Vagina (tissue), 2 donors: Measurements from ENCODE around the gene BCL11A. TPM values are rescaled to one million over a fixed set of nuclear protein-coding genes. Genes with fewer than 3 reads are reported as not detected.

ENCODE experiments used
- DNase-seq, 2 donors: peaks; one replicate each; pipeline ENCODE4 v3.0.0-alpha.2; 2017; ENCODE audit errors: extremely low spot score in 2 of 2
- H3K27ac ChIP-seq: fragments of 200-600 bp; sonication (generic); one replicate; pipeline ENCODE4 v1.5.1; 2019
- H3K27me3 ChIP-seq: fragments of 200-600 bp; sonication (generic); one replicate; pipeline ENCODE4 v1.5.1; 2019
- H3K36me3 ChIP-seq, 2 donors: fragments of 200-600 bp; sonication (generic); one replicate each; pipeline ENCODE4 v1.5.1; 2017 to 2019
- H3K4me1 ChIP-seq: fragments of 200-600 bp; sonication (generic); one replicate; pipeline ENCODE4 v1.5.1; 2019
- H3K4me3 ChIP-seq, 2 donors: fragments of 200-600 bp; sonication (generic); 1 replicate in 1 of 2; 2 replicates in 1 of 2; pipeline ENCODE4 v1.5.1; 2016 to 2019
- H3K9me3 ChIP-seq: fragments of 200-600 bp; sonication (generic); one replicate; pipeline ENCODE4 v1.5.1; 2019
- CTCF ChIP-seq, 3 experiments: fragments of 450-650 bp in 2 of 3; fragments of 200-600 bp in 1 of 3; sonication (generic) in 1 of 3; IDR thresholded peaks; one replicate each; pipeline ENCODE4 v1.5.1; 2017 to 2019; ENCODE audit warnings: antibody characterized with exemption in 3 of 3, mild to moderate bottlenecking in 2 of 3, moderate library complexity in 2 of 3
- POLR2A ChIP-seq, 2 donors: fragments of 450-650 bp; IDR thresholded peaks; one replicate each; pipeline ENCODE4 v1.6.1; 2017; ENCODE audit warnings: antibody characterized with exemption in 2 of 2, mild to moderate bottlenecking in 2 of 2, moderate library complexity in 2 of 2
- POLR2AphosphoS5 ChIP-seq, 2 donors: sonication (generic); formaldehyde crosslinking; IDR thresholded peaks; one replicate each; pipeline ENCODE4 v1.9.0; 2017; ENCODE audit warnings: antibody characterized with exemption in 2 of 2, mild to moderate bottlenecking in 2 of 2, low read depth in 1 of 2; ENCODE audit not compliant: insufficient read depth in 1 of 2
- intact Hi-C: fragments of 100-400 bp; cut with DNase I; formaldehyde crosslinking; loops from one replicate; pipeline ENCODE4 v1.15.1; 2023
- total RNA-seq: library from RNA; depleted of rRNA; stranded (reverse); fragments of >200 nt; gene quantifications from one replicate; pipeline ENCODE4 v1.2.3, GENCODE V29; 2016

Gene BCL11A
- total RNA-seq, 1 donor from 2014 or later: 48.4 TPM

- Histone ChIP-seq H3K9me3 (no peaks in the 10 kb centered on the region), H3K27me3 (no peaks in the 10 kb centered on the region), H3K27ac (no peak overlapping the region), H3K4me3 (no peak overlapping the region), H3K36me3 (no peaks in the 10 kb centered on the region), H3K4me1 (no peaks in the 10 kb centered on the region)
- DNase-seq: no peak
- no peak for TF ChIP-seq POLR2AphosphoS5 (IDR thresholded peaks at IDR 0.05; ENCODE audit: insufficient read depth in 1 of 2, low read depth in 1 of 2)
- no peak for TF ChIP-seq CTCF (IDR thresholded peaks at IDR 0.05)
- TF ChIP-seq POLR2A (IDR thresholded peaks at IDR 0.05): no peak
- intact Hi-C loops: no loop called here
Measured at GRCh38 chr2:60569680-60570111, 16.2 kb upstream of the BCL11A start.

- intact Hi-C loops: no loop called here
- H3K27me3 ChIP-seq: no peaks in the 10 kb centered on the region
Measured at GRCh38 chr2:60567919-60568768, 14.7 kb upstream of the BCL11A start.

GRCh38 chr2:60567096-60567495, 13.6 kb upstream of the BCL11A start:
- Histone ChIP-seq H3K4me3 (no peak overlapping the region), H3K4me1 (no peaks in the 10 kb centered on the region), H3K36me3 (no peaks in the 10 kb centered on the region), H3K27me3 (no peaks in the 10 kb centered on the region), H3K27ac (no peak overlapping the region), H3K9me3 (no peaks in the 10 kb centered on the region)
- intact Hi-C loops: no loop called here
- DNase-seq: no peak
- TF ChIP-seq POLR2AphosphoS5 (IDR thresholded peaks at IDR 0.05; ENCODE audit: insufficient read depth in 1 of 2, low read depth in 1 of 2) (no peak), POLR2A (IDR thresholded peaks at IDR 0.05) (no peak), CTCF (IDR thresholded peaks at IDR 0.05) (no peak)

More at GRCh38 chr2:60567919-60568768, 14.7 kb upstream of the BCL11A start:
- Histone ChIP-seq H3K27ac (no peak overlapping the region), H3K4me1 (no peaks in the 10 kb centered on the region), H3K4me3 (no peak overlapping the region), H3K36me3 (no peaks in the 10 kb centered on the region), H3K9me3 (no peaks in the 10 kb centered on the region)
- TF ChIP-seq POLR2AphosphoS5 (IDR thresholded peaks at IDR 0.05; ENCODE audit: insufficient read depth in 1 of 2, low read depth in 1 of 2) (no peak), CTCF (IDR thresholded peaks at IDR 0.05) (no peak), POLR2A (IDR thresholded peaks at IDR 0.05) (no peak)
- DNase-seq: no peak

- intact Hi-C loops: no loop called here
- no peak overlapping the region for H3K27ac ChIP-seq
- H3K36me3 ChIP-seq: no peaks in the 10 kb centered on the region
- DNase-seq: no peak
- H3K9me3 ChIP-seq: no peaks in the 10 kb centered on the region
- TF ChIP-seq POLR2AphosphoS5 (IDR thresholded peaks at IDR 0.05; ENCODE audit: insufficient read depth in 1 of 2, low read depth in 1 of 2) (no peak), CTCF (IDR thresholded peaks at IDR 0.05) (peak in 1 of 3 experiments; percentile 11)
- H3K4me3 ChIP-seq: no peak overlapping the region
- H3K27me3 ChIP-seq: no peaks in the 10 kb centered on the region
- no peaks in the 10 kb centered on the region for H3K4me1 ChIP-seq
Measured at GRCh38 chr2:60565472-60565871, 12.0 kb upstream of the BCL11A start.
